ENCODE results near the gene LPAR3.

The LPAR3 gene

GRCh38 chr1:84789014-84789413 is 104.0 kb downstream of the LPAR3 start:
- in situ Hi-C loops (cut with MboI; ENCODE audit: low sequenced_read_pairs, unreplicated experiment), result no loop called here
- no peak for TF ChIP-seq CTCF (IDR thresholded peaks at IDR 0.05; ENCODE audit: borderline replicate concordance, control extremely low read depth, extremely low read depth, insufficient read depth, missing control alignments)
- DNase-seq (ENCODE audit: low spot score), result peak; percentile 1

DNA sequence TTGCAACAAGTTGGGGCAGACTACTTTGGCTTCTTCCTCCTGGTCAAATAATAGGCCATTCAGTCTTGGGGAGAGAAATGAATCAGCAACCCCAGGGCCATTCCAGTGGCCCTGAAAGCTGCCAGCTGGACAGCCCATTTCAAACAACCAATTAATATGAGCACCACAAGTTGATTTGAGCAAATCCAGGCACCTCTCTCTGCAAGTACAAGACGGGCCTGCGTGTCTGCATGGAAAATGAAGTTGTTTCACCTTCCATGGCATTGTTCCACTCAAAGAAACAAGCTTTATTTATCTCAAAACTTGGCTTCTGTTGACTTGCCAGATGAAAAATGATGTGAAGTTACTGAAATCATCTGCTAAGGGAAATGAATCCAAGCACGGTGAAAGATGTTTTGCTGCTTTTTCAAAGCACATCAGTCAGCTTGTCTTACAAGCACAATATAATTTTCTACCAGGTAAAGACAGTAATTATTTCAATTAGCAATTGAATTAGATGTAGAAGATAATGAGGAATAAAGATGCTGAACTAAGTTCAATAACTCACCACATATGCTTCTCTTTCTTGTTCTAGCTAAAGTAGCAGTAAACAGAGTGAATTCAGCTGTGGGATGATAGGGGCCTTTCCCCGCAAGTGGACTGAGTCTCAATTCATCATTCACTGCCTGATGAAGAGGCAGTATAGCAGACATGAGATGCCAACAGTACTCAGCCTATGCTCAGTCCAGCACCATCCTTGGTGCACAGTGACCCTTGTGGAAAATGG is 107.6 kb downstream of the LPAR3 start:
- TF ChIP-seq CTCF (IDR thresholded peaks at IDR 0.05; ENCODE audit: borderline replicate concordance, control extremely low read depth, extremely low read depth, insufficient read depth, missing control alignments), result no peak
- DNase-seq (ENCODE audit: low spot score), result peak; percentile 1
- in situ Hi-C loops (cut with MboI; ENCODE audit: low sequenced_read_pairs, unreplicated experiment), result no loop called here

- DNase-seq (ENCODE audit: low spot score), result no peak
- TF ChIP-seq CTCF (IDR thresholded peaks at IDR 0.05; ENCODE audit: borderline replicate concordance, control extremely low read depth, extremely low read depth, insufficient read depth, missing control alignments), result no peak
- in situ Hi-C loops (cut with MboI; ENCODE audit: low sequenced_read_pairs, unreplicated experiment), result no loop called here
Measured at GRCh38 chr1:84782881-84783280, 110.1 kb downstream of the LPAR3 start.

GRCh38 chr1:84781946-84782771 is 110.8 kb downstream of the LPAR3 start:
- TF ChIP-seq CTCF (IDR thresholded peaks at IDR 0.05; ENCODE audit: borderline replicate concordance, control extremely low read depth, extremely low read depth, insufficient read depth, missing control alignments), result peak; percentile 86
- DNase-seq (ENCODE audit: low spot score), result peak; percentile 83
- in situ Hi-C loops (cut with MboI; ENCODE audit: low sequenced_read_pairs, unreplicated experiment), result no loop called here

GRCh38 chr1:84780000-84780716 is 112.8 kb downstream of the LPAR3 start:
- TF ChIP-seq CTCF (IDR thresholded peaks at IDR 0.05; ENCODE audit: borderline replicate concordance, control extremely low read depth, extremely low read depth, insufficient read depth, missing control alignments), result no peak
- peak; percentile 2 for DNase-seq (ENCODE audit: low spot score)
- in situ Hi-C loops (cut with MboI; ENCODE audit: low sequenced_read_pairs, unreplicated experiment), result loop anchor here (10.0 kb wide), 1 partner anchor 155 kb away; no protein-coding TSS in a partner anchor

DNA sequence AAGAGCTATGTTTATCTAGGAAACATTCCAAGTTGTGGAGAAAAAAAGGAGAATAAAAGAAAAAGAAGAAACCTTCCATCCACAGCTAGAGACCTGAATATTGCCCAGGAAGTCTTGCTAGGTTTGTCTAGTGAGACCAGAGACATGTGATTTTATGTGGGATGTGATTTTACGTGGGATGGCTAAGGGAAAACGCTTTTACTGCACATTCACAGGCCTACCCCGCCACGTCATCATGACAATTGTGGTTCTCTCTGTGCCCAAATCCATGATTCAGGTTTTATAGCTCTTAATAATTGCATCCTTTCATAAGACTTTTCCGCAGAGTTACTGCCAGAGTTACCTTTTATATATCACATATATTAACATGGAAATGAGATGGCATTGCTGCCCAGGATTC is 116.4 kb downstream of the LPAR3 start:
- in situ Hi-C loops (cut with MboI; ENCODE audit: low sequenced_read_pairs, unreplicated experiment), result loop anchor here (10.0 kb wide), 1 partner anchor 158 kb away; no protein-coding TSS in a partner anchor
- TF ChIP-seq CTCF (IDR thresholded peaks at IDR 0.05; ENCODE audit: borderline replicate concordance, control extremely low read depth, extremely low read depth, insufficient read depth, missing control alignments), result no peak
- DNase-seq (ENCODE audit: low spot score), result peak; percentile 2
